ENCODE data around the gene WRNIP1. TPM values are rescaled to one million over a fixed set of nuclear protein-coding genes. Genes with fewer than 3 reads are reported as not detected.

The WRNIP1 gene
- total and polyA plus RNA-seq, 10 of the 15 experiments (the other 5 are each of a cell fraction or from before 2014, with no cell fraction given), result 9.3 to 30.5 (median 24.3) TPM

DNA sequence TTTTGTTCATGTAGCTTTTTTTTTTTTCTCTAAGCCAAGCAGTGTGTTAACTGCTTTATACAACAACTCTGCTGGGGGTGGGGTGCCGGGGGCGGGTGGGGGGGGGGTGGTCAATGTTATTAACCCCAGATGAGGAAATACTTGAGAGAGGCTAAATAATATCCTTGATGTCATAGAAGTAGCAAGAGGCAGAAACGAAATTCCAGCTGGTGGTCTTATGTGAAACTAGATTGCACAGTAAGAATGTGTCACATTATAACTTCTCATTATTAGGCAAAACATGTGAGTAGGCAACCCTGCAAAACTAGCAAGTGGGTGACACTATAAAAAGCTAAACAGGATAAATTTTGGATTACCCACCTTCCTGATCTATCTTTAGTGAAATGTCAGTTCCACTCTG, 27.3 kb upstream of the WRNIP1 start (continued):
- TF ChIP-seq ZSCAN29 (IDR thresholded peaks at IDR 0.05), result no peak

DNA sequence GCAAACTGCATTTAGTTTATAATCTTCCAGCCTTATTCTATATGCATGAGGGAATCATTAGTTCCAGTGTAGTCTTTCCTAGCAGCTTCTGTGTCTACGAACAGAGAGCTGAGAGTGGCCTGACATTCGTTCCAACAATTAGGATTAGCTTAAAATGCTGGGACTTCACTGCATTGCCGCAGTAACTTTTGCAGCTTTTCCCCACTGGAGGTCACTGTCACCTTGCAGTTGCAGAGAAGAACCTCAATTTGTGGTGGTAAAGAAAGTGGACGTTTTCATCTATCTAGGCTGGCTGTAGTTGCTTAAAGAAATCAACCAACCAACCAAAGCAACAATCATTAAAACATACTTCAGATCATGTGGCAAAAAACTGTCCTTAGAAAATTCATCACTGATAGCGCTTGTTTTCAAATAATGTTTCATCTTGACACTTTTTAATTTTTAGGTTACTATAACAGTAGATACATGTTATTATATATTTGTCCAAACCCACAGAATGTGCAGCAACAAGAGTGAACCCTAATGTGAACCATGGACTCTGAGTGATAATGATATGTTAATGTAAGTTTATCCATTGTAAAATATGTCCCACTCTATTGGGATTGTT, 26.7 kb upstream of the WRNIP1 start:
- Histone ChIP-seq H3K27ac (ENCODE audit: control insufficient read depth, insufficient read depth) (no peak overlapping the region), H3K4me2 (ENCODE audit: control insufficient read depth, insufficient read depth) (no peak overlapping the region), H2AFZ (ENCODE audit: control insufficient read depth, low read depth, low read length) (no peak overlapping the region), H3K79me2 (ENCODE audit: control insufficient read depth, insufficient read depth, low read length) (no peaks in the 10 kb centered on the region), H3K36me3 (ENCODE audit: control insufficient read depth in 2 of 2, insufficient read depth in 2 of 2, low read length in 1 of 2) (no peaks in the 10 kb centered on the region), H3K9me3 (replicated peaks; ENCODE audit: control insufficient read depth, insufficient read depth, low read length) (no peaks in the 10 kb centered on the region), H4K20me1 (ENCODE audit: control insufficient read depth, insufficient read depth) (no peaks in the 10 kb centered on the region), H3K27me3 (replicated peaks in 1 of 2; ENCODE audit: control insufficient read depth in 2 of 2, insufficient read depth in 2 of 2, low read length in 1 of 2) (peaks cover 1 to 6% of the 10 kb centered on the region in 2 experiments; a peak in 2 of 4 replicates), H3K4me1 (ENCODE audit: control insufficient read depth, insufficient read depth, low read length) (0 out of 2 replicates have a peak, but pooled peaks cover 2% of the 10 kb centered on the region), H3K4me3 (no peak overlapping the region), H3K9ac (ENCODE audit: control insufficient read depth, insufficient read depth, low read length) (no peak overlapping the region)
- ATAC-seq, result peak; percentile 82
- no peak for DNase-seq (ENCODE audit: low read depth, low spot score)
- no TSS peak for BruUV-seq (replicated peaks)
- intact Hi-C loops (cut with micrococcal nuclease; ENCODE audit: unreplicated experiment), result loop anchor here (1.0 kb wide), 2 partner anchors 12 to 251 kb away; partner anchors contain the start of gene MYLK4
- CTCF ChIA-PET, result interaction anchor here (0.8 to 5.4 kb wide), 22 partner anchors 12 to 1288 kb away, joined by 3 to 85 read pairs (median 5); partner anchors contain the start of genes MYLK4 and SERPINB1
- RAD21 ChIA-PET (ENCODE audit: unreplicated experiment), result interaction anchor here (1.0 to 1.6 kb wide), 5 partner anchors 12 to 175 kb away, joined by 3 to 14 read pairs (median 4); partner anchors contain the start of gene MYLK4
- POLR2A ChIA-PET, result no interaction called here
- peak; percentile 86 for FAIRE-seq
- WGBS (ENCODE audit: insufficient coverage, insufficient replicate concordance, low lambda C conversion rate, missing lambda C conversion rate), result 14% methylated on average over 5 of the region's 5 CpGs
- in situ Hi-C loops (cut with MboI), result no loop called here
- SMC1A ChIA-PET (ENCODE audit: uncharacterized antibody, unreplicated experiment), result interaction anchor here (0.7 to 3.2 kb wide), 14 partner anchors 10 to 251 kb away, joined by 3 to 30 read pairs (median 4); partner anchors contain the start of gene MYLK4
- TF ChIP-seq MTA2 (IDR thresholded peaks at IDR 0.05; ENCODE audit: low read depth) (no peak), RAD21 (IDR thresholded peaks at IDR 0.05; ENCODE audit: insufficient read depth, low read depth, low read length) (peak; percentile 93), RB1 (IDR thresholded peaks at IDR 0.05; ENCODE audit: borderline replicate concordance) (no peak), SMC3 (IDR thresholded peaks at IDR 0.05; ENCODE audit: borderline replicate concordance, low read length) (peak; percentile 54; the same call in 1 of the 2 replicates), RUNX3 (IDR thresholded peaks at IDR 0.05; ENCODE audit: low read length) (peak; percentile 64)
- TF ChIP-seq, protein P1, sequence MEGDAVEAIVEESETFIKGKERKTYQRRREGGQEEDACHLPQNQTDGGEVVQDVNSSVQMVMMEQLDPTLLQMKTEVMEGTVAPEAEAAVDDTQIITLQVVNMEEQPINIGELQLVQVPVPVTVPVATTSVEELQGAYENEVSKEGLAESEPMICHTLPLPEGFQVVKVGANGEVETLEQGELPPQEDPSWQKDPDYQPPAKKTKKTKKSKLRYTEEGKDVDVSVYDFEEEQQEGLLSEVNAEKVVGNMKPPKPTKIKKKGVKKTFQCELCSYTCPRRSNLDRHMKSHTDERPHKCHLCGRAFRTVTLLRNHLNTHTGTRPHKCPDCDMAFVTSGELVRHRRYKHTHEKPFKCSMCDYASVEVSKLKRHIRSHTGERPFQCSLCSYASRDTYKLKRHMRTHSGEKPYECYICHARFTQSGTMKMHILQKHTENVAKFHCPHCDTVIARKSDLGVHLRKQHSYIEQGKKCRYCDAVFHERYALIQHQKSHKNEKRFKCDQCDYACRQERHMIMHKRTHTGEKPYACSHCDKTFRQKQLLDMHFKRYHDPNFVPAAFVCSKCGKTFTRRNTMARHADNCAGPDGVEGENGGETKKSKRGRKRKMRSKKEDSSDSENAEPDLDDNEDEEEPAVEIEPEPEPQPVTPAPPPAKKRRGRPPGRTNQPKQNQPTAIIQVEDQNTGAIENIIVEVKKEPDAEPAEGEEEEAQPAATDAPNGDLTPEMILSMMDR (IDR thresholded peaks at IDR 0.05 in 2 of 3, conservative IDR thresholded peaks at IDR 0.05 in 1 of 3; ENCODE audit: control insufficient read depth in 2 of 3, extremely low read depth in 1 of 3, insufficient read depth in 1 of 3, low read depth in 3 of 3, low read length in 3 of 3), result peak; percentile 68 to 82 (median 71)

Measured in GM12878 (cell line).